Measurements from ENCODE around the gene ANKRD27. TPM values are rescaled to one million over a fixed set of nuclear protein-coding genes. Genes with fewer than 3 reads are reported as not detected.

ANKRD27 gene
- total and polyA plus RNA-seq, 10 of the 15 experiments (the other 5 are each of a cell fraction or from before 2014, with no cell fraction given): 2.8 to 49.9 (median 28.5) TPM

- H3K27me3 ChIP-seq (replicated peaks in 1 of 2; ENCODE audit: control insufficient read depth in 2 of 2, insufficient read depth in 2 of 2, low read length in 1 of 2): no peaks in the 10 kb centered on the region
- no peak for FAIRE-seq
- ATAC-seq: no peak
- no peak overlapping the region for H3K27ac ChIP-seq (ENCODE audit: control insufficient read depth, insufficient read depth)
- no peaks in the 10 kb centered on the region for H3K4me1 ChIP-seq (ENCODE audit: control insufficient read depth, insufficient read depth, low read length)
- H2AFZ ChIP-seq (ENCODE audit: control insufficient read depth, low read depth, low read length): no peak overlapping the region
- no peak overlapping the region for H3K9ac ChIP-seq (ENCODE audit: control insufficient read depth, insufficient read depth, low read length)
- H3K79me2 ChIP-seq (ENCODE audit: control insufficient read depth, insufficient read depth, low read length): no peaks in the 10 kb centered on the region
- POLR2A ChIA-PET: interaction anchor here (0.5 to 0.7 kb wide), 2 partner anchors 427 to 595 kb away, joined by 3 to 7 read pairs; no protein-coding TSS in a partner anchor
- no peak overlapping the region for H3K4me3 ChIP-seq
- no TSS peak for BruUV-seq (replicated peaks)
- no peaks in the 10 kb centered on the region; the same call in 1 of the 2 replicates for H4K20me1 ChIP-seq (ENCODE audit: control insufficient read depth, insufficient read depth)
- RAD21 ChIA-PET (ENCODE audit: unreplicated experiment): no interaction called here
- H3K9me3 ChIP-seq (replicated peaks; ENCODE audit: control insufficient read depth, insufficient read depth, low read length): no peaks in the 10 kb centered on the region; the same call in 2 of the 3 replicates
- in situ Hi-C loops (cut with MboI): no loop called here
- H3K4me2 ChIP-seq (ENCODE audit: control insufficient read depth, insufficient read depth): no peak overlapping the region
- over 99% methylated on average over 6 of the region's 6 CpGs for WGBS (ENCODE audit: insufficient coverage, insufficient replicate concordance, low lambda C conversion rate, missing lambda C conversion rate)
- intact Hi-C loops (cut with micrococcal nuclease; ENCODE audit: unreplicated experiment): no loop called here
- SMC1A ChIA-PET (ENCODE audit: uncharacterized antibody, unreplicated experiment): interaction anchor here (0.7 kb wide), 1 partner anchor 56 kb away, joined by 3 read pairs; no protein-coding TSS in a partner anchor
- no peak for TF ChIP-seq POLR2A (IDR thresholded peaks at IDR 0.05; ENCODE audit: low read depth, low read length)
- no peak for TF ChIP-seq JUNB (IDR thresholded peaks at IDR 0.05)
- TF ChIP-seq TBL1XR1 (IDR thresholded peaks at IDR 0.05; ENCODE audit: low read depth, low read length): no peak
- no peak for TF ChIP-seq BRCA1 (IDR thresholded peaks at IDR 0.05; ENCODE audit: low read depth, low read length)
- TF ChIP-seq HDAC2 (IDR thresholded peaks at IDR 0.05): no peak
- TF ChIP-seq HDGF (IDR thresholded peaks at IDR 0.05): no peak
- TF ChIP-seq HDAC6 (IDR thresholded peaks at IDR 0.05; ENCODE audit: unreplicated experiment): no peak
- TF ChIP-seq EED (IDR thresholded peaks at IDR 0.05; ENCODE audit: low read depth): no peak
- TF ChIP-seq LARP7 (IDR thresholded peaks at IDR 0.05): no peak
- TF ChIP-seq BCLAF1 (IDR thresholded peaks at IDR 0.05): no peak
- no peak for TF ChIP-seq BCL3 (IDR thresholded peaks at IDR 0.05; ENCODE audit: borderline replicate concordance, insufficient read depth, low read depth, low read length, poor library complexity, severe bottlenecking)
- TF ChIP-seq JUND (IDR thresholded peaks at IDR 0.05; ENCODE audit: low read depth, low read length): no peak
- no peak for TF ChIP-seq TARDBP (IDR thresholded peaks at IDR 0.05; ENCODE audit: borderline replicate concordance)
- TF ChIP-seq CHD4 (IDR thresholded peaks at IDR 0.05): no peak
- TF ChIP-seq NFIC (IDR thresholded peaks at IDR 0.05; ENCODE audit: low read depth, low read length): no peak
- TF ChIP-seq WRNIP1 (IDR thresholded peaks at IDR 0.05; ENCODE audit: borderline replicate concordance, low read depth, low read length): no peak
- no peak for TF ChIP-seq ZSCAN29 (IDR thresholded peaks at IDR 0.05)
- peaks cover 0 to 18% of the 10 kb centered on the region in 2 experiments; a peak in 3 of 4 replicates for H3K36me3 ChIP-seq (ENCODE audit: control insufficient read depth in 2 of 2, insufficient read depth in 2 of 2, low read length in 1 of 2)
- no peak for DNase-seq (ENCODE audit: low read depth, low spot score)
- CTCF ChIA-PET: no interaction called here
Measured at GRCh38 chr19:32711747-32712146, 36.8 kb upstream of the ANKRD27 start.

Data from GM12878 (cell line).